ENCODE data around the gene NOD1.
"Not testable (repeated sequence)": the region's sequence is repeated elsewhere in the genome, so short reads cannot be mapped to it uniquely, and the experiment has no call there.

The NOD1 gene

GRCh38 chr7:30412782-30413504, 65.6 kb downstream of the NOD1 start:
- DNase-seq: peak; percentile 20

DNA sequence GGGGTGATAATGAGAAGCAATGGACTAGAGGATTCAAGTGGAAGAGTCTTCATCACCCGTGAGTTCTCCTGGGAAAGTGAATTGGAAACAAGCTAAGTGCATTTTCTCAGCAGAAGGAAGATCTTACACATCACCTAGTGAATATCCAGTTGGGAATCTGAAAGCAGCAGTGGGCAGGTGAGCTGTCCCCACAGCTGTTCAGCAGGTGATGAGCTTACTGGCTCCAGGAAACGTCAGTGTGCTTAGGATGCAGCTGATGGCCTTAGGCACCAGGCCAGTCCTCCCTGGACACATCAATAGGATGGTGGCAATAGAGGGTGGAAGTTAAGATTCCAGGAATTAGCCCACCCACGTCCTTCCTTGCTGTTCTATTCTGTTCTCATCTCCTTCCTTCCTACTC, 66.7 kb downstream of the NOD1 start:
- no peak for DNase-seq

DNA sequence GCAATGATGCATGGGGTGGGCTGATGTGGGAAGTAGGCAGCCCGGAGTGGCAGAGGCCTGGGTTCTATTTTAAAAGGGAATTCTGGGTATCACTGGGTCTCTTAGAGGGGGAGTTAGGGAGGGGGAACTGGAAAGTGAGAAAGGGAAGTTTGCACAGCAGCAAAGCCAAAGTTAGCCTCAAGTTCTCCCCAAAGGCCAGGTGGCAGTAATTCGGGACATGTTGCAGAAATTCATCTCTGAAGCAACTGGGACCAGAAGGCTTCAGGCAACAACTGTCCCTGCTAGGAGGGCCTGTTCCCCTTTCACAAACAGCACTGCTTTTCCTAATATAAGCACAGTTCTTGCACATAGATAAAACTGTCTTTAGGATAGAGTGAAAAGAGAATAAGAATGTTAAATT, 67.4 kb downstream of the NOD1 start:
- DNase-seq: no peak

- DNase-seq: no peak
Observed at GRCh38 chr7:30406664-30407425, 71.7 kb downstream of the NOD1 start.

GRCh38 chr7:30405179-30405578, 73.4 kb downstream of the NOD1 start:
- no peak for DNase-seq

- no peak for DNase-seq
Observed at GRCh38 chr7:30403477-30403876, 75.1 kb downstream of the NOD1 start.

GRCh38 chr7:30396389-30396788, 82.2 kb downstream of the NOD1 start:
- no peak for DNase-seq

DNA sequence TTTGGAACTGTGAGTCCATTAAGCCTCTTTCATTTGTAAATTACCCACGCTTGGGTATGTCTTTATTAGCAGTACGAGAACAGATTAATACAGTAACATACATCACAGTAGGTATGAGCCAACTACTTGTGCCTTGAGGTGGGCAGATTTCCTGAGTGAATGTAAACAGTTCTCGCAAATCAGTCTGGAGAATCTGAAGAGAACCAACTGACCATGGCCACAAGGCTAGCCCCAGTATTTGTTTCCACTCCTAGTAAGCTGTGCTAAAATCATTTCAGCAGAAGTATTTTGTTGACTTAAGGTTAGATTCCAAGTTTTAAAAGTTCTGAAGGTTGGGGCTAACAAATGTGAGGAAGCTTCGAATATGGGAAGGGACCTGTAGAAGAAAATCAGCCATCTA, 82.9 kb downstream of the NOD1 start:
- no peak for DNase-seq

DNA sequence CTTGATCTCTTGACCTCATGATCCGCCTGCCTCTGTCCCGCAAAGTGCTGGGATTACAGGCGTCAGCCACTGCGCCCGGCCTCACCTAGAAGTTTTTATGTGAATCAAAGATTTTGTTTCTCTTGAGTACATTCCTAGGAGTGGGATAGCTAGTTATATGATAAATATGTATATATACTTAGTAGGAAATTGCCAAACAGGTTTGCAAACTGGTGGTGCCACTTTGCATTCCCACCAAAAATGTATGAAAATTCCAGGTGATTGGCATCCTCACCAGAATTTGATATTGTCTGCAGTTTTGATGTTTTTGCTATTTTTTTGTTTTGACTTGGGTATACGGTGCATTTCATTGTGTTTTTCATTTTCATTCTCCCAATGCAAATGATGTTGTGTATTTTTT, 86.8 kb downstream of the NOD1 start:
- no peak for DNase-seq

DNA sequence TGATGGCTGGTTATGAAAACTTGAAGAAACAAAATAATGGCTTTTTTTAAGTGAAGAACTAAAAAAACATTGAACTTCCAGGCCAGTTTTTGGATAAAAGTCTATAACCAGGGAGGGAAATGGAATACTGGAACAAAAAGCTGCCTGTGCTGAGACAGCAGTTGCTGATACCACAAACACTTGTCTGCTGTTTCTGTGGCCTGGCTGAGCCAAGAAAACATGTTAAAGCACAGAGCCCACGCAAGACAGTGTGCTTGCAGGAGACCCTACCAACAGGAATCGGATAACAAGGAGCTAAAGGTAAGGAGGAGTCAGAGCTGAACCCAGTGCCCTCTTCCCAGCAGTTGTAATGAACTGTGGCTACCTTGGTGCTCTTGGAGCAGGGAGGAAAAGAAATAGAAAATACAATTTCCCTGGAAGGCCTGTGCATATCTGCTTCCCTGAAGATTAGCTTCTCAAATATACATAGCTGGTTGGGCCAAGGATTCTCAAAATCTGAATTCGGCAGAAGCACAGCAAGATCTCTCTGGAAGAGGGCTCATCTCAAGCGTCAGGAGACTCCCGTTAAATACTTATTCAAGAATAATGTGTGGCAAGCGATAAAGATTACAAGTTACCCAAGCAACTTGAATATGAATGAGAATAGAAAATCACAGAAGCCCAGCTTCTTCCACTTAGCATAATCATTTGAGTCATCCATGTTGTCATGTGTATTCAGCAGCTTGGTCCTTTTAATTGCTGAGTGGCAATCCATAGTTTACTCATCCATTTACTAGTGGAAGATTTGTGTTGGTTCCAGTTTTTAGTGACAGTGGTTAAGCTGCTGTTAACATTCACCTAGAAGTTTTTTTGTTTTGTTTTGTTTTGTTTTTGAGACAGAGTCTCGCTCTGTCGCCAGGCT, 87.6 kb downstream of the NOD1 start:
- no peak for DNase-seq

DNA sequence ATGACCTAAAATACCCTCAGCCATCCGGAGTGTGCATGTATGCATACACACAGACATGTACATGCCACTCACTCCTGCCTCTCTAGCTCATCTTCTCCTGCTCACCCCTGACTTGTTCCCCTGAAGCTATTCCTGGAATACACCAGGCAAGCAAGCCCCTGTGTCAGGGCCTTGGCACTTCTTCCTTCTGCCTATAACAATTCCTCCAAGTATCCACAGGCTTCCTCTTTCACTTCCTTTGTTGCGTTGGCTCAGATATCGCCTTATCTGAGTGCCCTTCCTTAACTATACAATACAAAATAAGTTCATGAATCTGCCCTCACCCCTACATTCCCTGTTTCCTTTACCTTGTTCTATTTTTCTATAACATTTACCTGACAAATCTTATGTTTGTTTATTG, 88.8 kb downstream of the NOD1 start:
- no peak for DNase-seq

DNA sequence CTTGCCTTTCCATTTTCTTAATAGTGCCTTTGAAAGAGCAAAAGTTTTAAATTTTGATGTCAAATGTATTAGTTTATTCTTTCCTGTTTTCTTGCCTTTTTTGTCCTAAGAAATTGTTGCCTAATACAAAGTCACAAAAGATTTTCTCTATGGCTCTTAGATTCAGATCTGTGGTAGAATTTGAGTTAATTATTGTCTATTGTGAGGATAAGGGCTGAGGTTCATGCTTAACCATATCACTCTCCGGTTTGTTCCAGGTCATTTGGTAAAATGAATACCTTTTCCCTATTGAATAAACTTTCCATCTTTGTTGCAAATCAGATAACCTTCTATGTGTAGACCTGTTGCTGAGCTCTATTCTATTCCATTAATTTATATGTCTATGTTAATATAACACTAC, 96.0 kb downstream of the NOD1 start:
- DNase-seq: no peak

- DNase-seq: not testable (repeated sequence)
Observed at GRCh38 chr7:30380824-30381223, 97.8 kb downstream of the NOD1 start.

- DNase-seq: no peak
Observed at GRCh38 chr7:30380294-30380693, 98.3 kb downstream of the NOD1 start.

GRCh38 chr7:30379741-30380140, 98.8 kb downstream of the NOD1 start:
- no peak for DNase-seq

GRCh38 chr7:30379131-30379530, 99.5 kb downstream of the NOD1 start:
- no peak for DNase-seq

GRCh38 chr7:30378275-30378674, 100.3 kb downstream of the NOD1 start:
- DNase-seq: no peak

All from NCI-H1694 (cell line).